Stimulated activated CD4-positive, alpha-beta T cell treated with anti-CD3 and anti-CD28 coated beads, Interleukin-1b, Interleukin-23, amount 100 ng/mL, for 24 hours (primary cell): Measurements from ENCODE around the gene NXPH2.

Experiments used
- DNase-seq, 4 experiments: peaks; one replicate each; pipeline ENCODE4 v3.0.0-alpha.2; 2020; ENCODE audit warnings: low read depth in 4 of 4, low spot score in 1 of 4

NXPH2 gene

DNA sequence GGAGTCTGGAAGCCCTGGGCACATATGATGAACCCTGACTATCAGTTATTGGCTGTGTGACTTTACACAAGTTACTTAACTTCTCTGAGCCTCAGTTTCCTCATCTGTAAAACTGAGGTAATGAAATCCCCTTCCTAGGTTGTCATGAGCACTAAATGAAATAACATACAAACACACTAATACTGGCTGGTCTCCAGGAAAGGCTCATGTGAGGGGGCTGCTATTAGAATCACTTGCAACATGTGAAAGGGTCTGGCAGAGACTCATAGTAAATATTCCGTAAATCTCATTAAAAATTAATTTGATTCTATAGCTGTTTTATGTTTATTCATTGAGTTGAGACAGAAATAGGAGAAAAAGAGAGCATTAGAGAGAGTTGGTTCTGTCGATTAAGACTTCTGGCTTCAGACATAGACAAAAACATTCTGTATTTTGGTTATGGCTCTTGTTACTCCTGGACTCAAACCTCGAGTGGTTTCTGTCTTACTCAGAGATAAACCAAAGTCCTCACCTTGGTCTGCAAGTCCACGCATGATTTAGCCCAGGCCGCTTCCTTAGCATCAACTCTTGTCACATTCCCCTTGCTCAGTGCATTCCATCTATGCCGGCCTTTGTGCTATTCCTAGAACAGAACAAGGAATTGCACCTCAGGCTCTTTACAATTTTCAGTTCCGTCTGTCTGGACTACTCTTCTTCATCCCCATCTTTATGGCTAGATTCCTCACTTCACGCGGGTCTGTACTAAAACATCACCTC, 139.1 kb downstream of the NXPH2 start:
- no peak for DNase-seq

DNA sequence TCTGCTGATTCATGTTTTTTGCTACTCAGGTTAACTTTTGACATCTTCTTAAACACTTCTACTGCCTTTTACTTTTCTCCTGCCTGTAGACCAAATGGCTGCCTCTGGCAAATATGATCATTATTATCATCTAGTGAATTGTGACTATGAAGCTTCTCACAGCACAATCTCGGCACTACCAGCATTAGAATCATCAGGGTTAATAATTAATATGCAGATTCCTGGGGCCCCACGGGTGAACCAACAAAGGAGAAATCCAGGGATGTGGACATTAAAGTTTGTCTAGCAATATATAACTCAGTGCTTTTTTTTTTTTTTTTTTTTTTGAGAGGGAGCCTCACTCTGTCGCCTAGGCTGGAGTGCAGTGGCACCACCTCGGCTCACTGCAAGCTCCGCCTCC, 142.5 kb downstream of the NXPH2 start:
- no peak for DNase-seq

GRCh38 chr2:138637061-138637460, 143.1 kb downstream of the NXPH2 start:
- no peak for DNase-seq

GRCh38 chr2:138633049-138633448, 147.1 kb downstream of the NXPH2 start:
- no peak for DNase-seq

DNA sequence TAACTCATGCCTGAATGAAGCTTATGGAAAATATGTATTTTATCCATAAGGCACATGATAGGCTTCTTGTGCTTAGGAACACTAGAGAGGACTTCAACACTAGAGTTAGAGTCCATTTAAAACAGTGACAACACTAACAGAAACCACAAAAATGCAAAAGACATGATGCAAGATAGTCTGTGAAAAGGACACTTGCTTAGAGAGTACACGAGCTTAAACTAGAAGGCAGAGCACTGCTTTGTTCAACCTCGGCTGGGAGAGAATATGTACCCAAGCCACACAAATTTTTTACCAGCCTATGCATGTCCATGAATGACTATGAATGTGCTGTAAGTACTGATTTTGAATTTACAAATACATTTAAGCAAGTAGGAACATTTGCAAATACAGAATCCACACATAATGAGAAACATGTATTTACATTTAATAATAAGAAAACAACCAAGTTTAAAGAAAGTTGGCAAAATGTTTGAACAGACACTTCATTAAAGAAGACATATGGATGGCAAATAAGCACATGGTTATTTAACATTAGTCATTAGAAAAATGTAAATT, 148.0 kb downstream of the NXPH2 start:
- DNase-seq = no peak

GRCh38 chr2:138630164-138630563, 150.0 kb downstream of the NXPH2 start:
- no peak for DNase-seq

GRCh38 chr2:138626148-138626547, 154.0 kb downstream of the NXPH2 start:
- DNase-seq = no peak

DNA sequence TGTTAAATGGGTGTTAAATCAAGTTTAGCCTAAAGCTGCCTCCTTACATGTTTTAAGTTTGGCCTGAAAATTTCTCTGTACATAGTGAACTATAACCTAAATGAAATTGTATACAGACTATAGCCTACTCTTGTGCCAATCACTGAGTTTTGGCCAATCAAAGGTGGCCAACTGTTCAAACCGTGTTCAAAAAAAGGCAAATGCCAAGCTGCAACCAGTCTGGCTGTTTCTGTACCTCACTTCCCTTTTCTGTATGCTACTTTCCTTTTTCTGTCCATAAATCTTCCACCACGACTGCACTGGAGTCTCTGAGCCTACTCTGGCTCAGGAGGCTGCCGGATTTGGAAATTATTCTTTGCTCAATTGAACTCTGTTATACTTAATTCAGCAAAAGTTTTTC, 157.6 kb downstream of the NXPH2 start:
- DNase-seq = no peak

- DNase-seq = no peak
Observed at GRCh38 chr2:138621139-138621538, 159.1 kb downstream of the NXPH2 start.

DNA sequence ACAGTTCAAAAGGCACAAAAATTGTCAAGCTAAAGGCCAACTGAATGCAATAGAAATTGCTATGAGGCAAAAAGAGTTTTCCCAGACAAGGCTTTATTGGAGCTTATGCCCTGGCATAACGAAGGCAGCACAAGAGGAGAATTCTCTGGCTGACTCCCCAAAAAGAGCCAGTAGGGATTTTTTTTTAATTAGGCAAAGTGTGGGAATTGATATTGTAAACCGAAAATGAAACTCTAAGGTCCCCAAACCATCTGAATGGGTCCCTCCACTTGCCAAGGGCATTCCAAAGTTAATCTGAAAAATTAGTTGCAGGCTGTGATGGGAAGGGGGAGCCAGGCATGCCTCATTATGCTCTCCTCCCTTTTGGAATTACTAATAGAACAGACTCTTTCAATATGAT, 159.8 kb downstream of the NXPH2 start:
- DNase-seq = no peak
